Umbilical cord (tissue), 2 donors: Measurements from ENCODE around the gene ANKRD29. TPM values are rescaled to one million over a fixed set of nuclear protein-coding genes. Genes with fewer than 3 reads are reported as not detected.

Experiments
- DNase-seq: peaks from one replicate; pipeline ENCODE4 v3.0.0-alpha.2; 2015; ENCODE audit warnings: low spot score
- total RNA-seq: library from RNA; depleted of rRNA; stranded (reverse); fragments of >200 nt; gene quantifications from one replicate; pipeline ENCODE4 v1.2.3, GENCODE V29; 2014; ENCODE audit warnings: low replicate concordance; ENCODE audit not compliant: insufficient read depth

Gene ANKRD29, protein sequence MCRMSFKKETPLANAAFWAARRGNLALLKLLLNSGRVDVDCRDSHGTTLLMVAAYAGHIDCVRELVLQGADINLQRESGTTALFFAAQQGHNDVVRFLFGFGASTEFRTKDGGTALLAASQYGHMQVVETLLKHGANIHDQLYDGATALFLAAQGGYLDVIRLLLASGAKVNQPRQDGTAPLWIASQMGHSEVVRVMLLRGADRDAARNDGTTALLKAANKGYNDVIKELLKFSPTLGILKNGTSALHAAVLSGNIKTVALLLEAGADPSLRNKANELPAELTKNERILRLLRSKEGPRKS
- total RNA-seq, result 16.9 TPM

DNA sequence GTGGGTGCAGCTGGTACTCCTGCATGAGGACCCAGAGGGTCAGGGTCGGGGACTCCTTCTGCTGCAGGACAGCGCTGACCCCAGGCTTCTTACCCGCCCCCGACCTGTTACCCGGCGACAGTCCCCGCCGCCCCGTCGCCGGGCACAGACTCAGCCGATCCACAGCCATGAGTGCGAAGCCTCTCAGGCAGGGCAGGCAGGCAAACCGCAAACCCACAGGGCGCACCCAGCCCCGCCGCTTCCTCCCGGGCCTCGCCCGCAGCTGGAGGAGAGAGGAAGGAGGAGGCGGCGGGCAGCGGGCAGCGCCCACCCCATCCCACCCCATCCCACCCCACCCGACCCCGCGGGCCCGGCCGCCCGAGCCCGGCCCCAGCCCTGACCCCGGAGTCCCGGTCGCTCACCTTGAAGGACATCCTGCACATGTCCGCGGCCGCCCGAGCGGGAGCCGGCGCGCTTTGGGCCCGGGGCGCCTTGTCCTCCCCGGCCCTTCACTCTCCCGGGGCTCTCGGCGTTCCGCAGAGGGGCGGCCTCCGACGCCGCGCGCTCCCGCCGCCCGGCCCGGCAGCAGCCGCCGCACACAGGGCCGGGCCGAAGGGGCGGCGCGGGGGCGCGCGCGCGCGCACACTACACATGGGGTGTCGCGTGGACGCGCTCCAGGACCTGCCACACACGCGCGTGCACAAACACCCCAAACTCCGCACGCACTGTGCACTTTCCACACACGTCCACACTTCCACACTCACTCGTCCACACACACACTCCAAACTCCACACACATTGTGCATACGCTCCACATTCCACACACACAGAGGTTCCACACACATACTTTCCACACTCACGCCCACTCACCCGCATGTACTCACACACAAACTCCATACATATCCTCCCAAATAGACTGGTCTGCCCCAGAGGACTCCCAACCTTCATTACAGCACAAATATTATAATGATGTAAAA lies at the start of gene ANKRD29:
ANKRD29 (minus strand) TSS at position 603 of the 955 bp plus-strand sequence; CDS start at position 422, 181 bp downstream.
- DNase-seq, result peak; percentile 7

DNA sequence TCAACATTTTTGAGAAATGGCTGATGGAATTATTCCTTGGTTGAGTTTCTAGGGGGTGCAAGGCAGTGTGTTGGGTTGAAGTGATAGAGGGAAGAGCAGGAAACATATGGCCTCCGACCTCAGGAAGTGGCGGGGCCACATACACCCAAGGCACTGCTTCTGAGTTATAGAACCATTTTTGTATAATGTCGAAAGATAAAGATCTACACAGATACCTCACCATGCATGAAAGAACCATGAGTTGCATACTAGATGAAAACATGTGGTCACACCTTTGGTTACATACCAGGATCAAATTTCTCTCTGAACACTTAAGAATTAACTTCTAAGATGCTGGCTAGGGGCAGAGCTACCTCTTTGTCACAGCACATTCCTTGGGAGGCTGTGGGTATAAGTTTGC lies 49.7 kb upstream of the ANKRD29 start:
- no peak for DNase-seq

DNA sequence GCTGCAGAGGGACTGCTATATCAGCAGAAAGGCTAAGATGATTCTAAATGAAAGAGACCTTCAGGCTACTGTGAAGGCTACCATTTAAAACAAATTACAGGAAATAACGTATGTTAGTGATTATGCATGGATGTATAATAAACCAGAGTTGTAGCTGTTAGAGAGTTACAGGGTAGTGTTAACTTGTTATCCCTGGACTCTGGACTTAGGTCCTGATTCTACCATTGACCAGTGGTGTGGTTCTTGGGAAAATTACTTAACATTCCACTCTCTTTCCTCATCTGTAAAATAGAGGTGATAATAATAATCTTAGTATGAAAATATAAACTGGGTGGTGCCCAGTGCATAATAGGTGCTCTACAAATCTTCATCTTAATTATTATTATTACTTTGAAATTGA lies 48.7 kb upstream of the ANKRD29 start:
- DNase-seq, result no peak

DNA sequence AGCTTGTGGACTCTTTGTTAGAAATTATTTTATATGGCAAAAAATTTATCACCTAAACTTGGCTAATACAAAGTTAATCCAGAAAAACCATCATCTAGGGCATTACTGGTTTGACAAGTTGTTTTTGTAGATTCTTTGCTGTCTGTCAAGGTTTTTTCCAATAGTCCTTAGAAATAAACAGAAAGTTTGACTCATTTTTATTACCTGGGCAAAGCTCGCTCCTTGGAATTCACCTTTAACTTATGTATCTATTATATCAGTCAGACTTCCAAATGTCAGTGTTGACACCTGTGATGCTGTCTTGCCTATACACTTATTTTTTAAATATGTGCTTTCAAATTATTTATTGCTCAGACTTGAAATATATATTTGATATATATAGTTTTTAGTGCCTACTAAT lies 48.2 kb upstream of the ANKRD29 start:
- no peak for DNase-seq

DNA sequence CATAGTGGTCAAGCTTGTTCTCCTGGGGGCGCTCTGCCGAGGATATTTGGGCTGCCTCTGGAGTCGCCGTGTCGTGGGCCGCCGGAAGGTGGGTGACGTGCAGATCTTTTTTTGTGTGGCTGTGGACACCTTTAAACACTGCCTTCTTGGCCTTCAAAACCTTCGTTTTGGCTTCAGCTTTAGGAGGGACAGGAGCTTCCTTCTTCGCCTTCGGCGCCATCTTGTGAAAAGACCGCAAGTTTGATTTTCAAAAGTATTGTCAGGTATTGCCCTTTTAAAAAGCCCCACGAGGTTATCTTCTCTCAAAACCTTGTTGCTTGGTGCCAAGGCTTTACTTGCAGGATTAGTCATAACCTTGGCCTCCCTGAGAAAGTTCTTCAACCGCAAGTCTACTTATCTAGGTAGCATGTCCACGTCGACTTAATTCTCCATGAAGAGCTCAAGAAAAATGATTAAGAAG lies 47.4 kb upstream of the ANKRD29 start:
- DNase-seq, result no peak

DNA sequence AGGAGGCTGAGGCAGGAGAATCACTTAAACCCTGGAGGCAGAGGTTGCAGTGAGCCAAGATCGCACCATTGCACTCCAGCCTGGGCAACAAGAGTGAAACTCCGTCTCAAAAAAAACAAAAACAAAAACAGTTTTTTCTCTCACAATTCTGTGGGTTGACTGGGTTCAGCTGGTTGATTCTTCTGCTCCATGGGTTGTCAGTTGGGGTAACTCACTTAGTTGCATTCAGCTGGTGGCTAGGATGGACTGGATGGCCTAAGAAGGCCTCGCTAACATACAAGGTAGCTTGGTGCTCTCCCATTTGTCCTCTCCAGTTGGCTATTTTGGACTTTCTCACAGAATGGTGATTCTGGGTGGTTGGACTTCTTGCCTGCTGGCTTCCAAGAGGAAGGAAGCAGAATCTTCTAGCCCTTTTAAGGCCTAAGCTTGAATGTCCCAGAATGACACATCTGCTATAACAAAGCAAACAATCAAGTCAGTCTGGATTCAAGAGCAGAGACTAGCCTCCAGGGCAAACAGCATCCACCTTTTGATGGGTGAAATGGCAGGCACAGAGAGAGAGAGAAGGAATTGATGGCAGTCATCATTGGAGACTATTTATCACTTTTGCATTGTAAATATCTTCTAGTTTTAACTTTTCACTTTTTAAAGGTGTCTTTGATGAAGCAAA lies 44.4 kb upstream of the ANKRD29 start:
- no peak for DNase-seq

DNA sequence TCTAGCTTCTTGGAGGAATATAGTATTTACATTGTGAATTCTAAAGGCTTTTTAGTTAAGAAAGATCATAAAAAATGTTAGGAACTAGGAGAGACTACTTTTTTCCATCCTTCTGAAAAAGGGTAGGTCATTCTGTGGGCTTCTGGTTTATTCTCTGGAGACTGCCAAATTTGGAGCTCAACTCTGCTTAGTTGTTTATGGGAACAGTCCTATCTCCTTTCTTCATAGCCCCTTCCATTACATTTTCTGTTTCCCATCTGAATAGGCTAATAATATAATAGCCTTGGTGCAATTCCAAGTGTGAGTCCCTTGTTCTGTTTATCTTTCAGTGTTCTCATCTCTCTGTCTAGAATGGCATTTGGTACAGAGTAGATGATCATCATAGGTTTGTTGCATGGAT lies 42.1 kb upstream of the ANKRD29 start:
- DNase-seq, result no peak

DNA sequence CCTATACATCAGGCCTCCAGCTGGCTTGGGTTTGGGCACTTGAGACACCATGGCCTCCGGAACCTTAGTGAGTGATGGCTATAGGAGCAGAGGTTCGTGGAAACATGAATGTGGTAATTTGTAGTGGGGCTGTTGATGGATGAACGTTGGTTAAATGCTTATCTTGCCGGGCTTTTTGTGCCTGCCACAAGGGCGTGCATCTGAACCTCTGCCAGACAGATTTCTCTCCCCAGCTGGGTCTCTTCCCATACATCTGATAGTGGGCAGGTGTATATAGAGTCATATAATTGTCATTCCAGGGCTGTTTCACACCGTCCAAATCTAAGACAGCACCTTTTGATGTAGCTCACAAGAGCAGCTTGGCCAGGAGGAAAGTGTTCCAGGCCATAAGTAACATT lies 41.3 kb upstream of the ANKRD29 start:
- no peak for DNase-seq

DNA sequence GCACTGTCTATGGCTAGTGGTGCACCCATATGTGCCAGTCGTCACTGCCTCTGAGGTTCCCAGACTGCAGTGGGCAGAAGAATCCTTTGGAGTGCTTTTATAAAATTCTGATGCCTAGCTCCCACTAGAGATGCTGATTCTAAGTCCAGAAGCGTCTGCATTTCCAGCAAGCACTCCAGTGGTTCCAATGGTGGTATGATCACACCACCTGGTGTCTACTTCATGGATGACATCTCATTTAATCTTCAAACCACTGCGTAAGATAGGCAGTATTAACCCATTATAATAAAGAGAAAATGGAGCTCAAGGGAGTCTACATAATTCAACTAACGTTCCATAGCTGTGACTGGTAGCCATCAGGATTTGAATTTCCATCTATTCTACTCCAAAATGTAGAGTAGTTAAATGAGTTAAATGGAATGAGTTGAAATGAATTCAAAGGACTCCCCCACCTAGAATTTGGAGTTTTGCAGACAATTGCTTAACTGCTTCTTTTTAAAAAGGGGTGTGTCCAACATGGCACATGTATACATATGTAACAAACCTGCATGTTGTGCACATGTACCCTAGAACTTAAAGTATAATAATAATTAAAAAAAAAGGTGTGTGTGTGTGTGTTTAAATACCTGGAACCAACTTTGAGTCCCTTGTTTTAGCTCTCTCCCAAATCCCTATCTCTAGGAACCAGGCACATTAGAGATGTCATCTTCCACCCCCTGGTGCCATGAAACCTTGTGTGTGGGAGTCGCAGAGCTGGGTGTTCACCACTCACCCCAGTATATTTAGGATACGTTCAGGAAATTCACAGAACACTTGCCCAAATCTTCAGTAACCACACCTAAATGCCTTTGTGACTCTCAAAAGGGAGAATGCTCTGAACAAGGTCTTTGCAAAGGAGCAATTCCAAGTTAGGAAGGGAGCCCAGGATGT lies 40.6 kb upstream of the ANKRD29 start:
- peak; percentile 39 for DNase-seq

DNA sequence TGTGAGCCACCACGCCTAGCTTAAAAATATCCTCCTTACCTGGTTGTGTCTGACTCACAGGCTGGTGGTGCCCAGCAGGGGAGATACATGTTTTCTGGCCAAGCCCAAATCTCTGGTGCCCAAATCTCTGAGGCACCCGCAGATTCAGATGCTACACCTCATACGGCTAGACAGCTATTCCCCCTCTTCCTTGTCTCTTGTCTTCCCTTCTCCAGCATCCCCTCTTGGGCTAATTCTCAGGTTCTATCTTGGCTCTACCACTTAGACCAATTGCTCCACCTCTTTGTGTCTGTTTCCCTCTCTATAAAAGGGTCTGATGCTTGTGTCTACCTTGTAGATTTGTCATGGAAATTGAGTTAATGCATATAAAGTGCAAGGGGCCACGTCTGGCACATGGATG lies 39.9 kb upstream of the ANKRD29 start:
- no peak for DNase-seq

DNA sequence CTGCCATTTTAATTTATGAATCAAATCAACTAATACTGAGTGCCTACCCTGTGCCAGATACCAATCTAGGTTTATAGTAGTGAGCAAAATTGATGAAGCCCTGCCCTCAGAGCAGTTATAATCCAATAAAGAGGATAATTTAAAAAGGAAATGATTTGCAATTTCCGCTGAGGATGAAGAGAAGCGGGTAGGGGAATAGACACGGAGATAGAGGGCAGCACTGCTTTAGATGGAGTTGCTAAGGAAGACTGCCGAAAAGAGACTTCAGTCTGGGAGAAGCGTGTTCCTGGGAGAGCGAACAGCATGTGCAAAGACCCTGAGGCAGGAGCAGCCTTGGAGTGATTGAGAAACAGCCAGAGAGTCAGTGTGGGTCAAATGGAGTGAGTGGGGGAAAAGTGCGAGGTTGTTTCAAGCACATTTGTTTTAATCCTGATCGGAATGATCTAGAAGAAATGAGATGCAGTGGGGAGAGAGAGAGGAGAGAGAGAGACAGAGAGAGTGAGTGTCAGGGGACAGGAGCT lies 38.9 kb upstream of the ANKRD29 start:
- DNase-seq, result no peak

DNA sequence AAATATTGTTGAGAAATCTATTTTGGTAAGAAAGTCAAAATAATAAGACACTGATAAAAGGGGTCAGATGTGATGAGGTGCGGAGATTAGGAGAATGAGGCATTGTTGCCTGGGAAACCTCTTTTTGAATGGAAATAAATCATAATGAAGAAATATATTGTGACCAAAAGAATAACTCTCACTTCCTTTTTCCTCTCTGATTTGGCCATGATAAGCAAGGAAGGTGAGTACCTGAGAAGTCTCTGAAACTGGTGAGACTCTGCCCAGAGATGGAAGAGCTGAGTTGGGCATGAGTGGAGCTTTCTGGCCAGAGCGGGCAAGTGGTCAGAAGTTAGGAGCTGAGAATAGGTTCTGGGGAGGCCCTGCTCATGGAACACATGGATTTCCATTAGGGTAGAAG lies 38.3 kb upstream of the ANKRD29 start:
- no peak for DNase-seq

DNA sequence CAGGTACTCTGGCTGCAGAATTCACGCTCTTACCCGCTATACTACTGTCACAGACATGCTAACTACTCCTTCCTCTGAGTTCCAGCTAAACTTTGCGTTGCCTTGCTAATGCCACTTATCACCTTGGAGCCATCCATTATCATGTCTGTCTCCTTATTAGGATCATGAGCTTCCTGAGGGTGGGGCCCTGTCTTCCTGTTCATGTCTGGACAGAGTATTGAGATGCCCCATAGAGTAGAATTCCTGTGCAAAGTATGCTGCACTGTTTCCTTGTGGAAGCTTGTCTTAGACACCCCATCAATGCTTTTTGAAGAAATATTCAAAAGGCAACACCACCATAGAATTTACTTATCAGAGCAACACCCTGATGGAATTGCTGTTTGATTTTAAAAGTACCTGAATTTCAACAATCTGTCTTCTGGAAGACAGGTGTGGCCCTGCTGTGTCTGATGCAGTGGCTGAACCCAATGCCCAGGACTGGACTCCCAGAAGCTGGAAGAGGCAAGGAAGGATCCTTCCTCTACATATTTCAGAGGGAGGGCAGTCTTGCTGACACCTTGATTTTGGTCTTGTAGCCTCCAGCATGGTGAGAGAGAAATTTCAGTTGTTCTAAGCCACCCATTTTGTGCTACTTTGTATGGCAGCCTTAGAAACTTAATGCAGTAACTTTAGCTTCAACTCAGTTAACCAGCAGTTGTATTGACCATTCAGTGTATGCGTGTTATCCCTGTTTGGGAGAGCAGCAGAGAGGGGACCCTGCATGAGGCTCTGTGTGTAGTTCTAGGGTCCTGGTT lies 32.1 kb upstream of the ANKRD29 start:
- no peak for DNase-seq

DNA sequence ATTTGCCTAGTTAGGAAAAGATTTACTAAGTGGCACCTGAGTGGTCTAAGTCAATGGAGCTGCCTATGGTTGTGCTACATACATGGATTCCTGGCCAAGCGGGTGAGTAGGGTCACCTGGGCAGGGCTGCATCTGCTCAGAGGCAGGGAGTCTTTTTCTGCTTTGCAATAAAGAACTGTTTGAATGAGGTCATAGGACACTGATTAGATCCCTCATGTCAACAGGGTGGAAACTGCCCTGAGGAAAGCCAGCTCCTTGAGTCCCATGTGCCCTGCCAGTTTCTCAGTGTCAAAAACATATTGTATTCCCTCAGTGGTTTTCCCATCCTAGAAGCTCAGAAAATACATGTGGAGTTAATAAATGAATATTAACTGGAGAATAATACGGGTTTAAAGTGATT lies 31.1 kb upstream of the ANKRD29 start:
- DNase-seq, result no peak

DNA sequence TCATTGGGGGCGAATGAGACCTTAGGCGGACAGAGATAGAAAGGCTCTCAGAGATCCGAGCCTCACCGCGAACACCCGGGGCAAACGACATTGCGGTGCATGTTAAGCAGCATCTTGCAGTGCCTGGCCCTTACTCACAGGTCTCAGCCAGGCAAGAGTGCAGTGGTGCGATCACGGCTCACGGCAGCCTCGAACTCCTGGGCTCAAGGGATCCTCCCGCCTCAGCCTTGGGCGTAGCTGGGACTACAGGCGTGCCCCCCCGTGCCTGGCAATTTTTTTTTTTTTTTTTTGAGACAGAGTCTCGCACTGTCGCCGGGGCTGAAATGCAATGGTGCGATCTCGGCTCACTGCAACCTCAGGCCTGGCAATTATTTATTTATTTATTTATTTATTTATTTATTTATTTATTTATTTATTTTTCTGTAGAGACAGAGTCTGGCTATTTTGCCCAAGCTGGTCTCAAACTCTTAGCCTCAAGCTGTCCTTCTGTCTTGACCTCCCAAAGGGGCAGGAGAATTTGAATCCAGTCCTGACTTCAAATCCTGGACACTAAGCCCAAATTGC lies 27.9 kb upstream of the ANKRD29 start:
- DNase-seq, result no peak

DNA sequence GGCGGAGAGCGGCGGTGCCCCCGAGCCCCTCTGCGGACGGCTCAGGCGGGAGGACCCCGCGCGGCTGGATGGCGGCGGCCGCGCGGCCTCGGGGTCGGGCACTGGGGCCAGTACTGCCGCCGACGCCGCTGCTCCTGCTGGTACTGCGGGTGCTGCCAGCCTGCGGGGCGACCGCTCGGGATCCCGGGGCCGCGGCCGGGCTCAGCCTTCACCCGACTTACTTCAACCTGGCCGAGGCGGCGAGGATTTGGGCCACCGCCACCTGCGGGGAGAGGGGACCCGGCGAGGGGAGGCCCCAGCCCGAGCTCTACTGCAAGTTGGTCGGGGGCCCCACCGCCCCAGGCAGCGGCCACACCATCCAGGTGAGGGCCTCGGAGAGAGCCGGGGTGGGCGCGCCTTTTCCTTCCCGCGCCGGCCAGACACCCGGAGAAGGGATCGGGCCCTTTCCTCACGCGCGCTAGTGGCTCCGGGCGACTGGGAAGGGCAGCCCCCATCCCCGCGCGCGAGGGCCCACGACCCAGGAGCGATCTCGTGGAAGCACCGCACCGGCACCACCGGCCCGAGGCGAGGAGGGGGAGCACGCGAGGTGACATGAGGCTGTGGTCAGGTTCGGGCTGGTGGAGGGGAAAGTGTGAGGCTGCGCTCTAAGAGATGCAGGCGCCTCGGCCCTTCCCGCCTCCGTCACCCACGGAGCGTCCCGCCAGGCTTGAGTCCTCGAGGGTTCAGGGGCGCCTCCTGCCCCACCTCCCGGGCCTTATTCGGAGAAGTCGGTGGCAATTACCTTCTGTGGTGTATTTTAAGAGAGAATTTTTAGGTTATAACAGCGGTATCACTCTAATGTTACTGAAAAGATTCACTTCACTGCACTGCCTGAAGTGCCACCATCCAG lies 27.1 kb upstream of the ANKRD29 start:
- DNase-seq, result no peak

DNA sequence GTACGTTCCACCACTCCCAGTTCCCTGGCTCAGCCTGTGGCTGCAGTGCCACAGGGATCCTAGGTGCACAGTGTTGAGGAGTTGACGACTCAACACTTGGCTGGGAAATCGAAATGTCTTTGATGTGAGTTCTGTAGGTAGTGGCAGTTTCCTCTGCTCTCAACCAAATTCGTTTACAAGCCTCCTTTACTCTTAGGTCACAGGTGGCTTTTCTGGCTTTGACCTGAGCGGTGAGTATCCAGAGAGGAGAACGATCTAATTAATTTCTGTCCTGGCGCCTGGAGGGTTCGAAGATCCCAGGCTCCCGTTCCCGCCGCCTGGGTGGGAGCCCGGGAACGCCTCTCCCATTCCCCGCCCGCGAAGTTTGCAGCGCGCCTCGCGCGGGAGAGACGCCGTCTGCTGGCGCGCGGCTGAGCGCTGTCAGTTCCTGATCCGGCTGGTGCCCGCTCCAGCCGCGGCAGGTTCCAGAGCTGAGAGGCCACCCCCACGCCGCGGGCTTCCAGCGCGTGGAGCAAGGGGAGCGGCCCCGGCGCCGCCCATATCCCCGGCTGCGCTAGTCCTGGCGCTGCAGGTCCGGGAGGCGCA lies 26.4 kb upstream of the ANKRD29 start, which contains the start of gene LAMA3:
LAMA3 (plus strand) TSS at position 423 of the 585 bp plus-strand sequence. CDS start 231 bp downstream, outside the sequence.
- peak; percentile 47 for DNase-seq

DNA sequence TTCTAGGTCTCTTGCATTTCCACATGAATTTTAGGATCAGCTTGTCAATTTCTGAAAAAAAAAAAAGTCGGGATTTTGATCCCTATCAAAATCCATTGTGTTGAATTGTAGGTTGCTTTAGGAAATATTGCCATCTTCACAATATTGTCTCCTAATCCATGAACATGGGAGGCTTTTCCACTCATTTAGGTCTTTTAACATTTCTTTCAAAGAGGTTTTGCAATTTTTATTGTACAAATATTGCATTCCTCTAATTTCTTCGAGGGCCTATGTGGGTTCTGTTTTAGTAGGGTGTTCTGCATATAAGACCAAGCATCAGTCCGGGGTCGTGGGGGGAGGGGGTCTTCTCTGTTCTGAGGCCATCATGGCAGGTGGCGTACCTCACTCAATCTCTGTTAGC lies 25.8 kb upstream of the ANKRD29 start:
- no peak for DNase-seq
